Measurements from ENCODE around the gene SLC27A4. TPM values are rescaled to one million over a fixed set of nuclear protein-coding genes. Genes with fewer than 3 reads are reported as not detected.

SLC27A4 gene
- total and polyA plus RNA-seq, 10 of the 15 experiments (the other 5 are each of a cell fraction or from before 2014, with no cell fraction given) = 0.13 to 14.0 (median 7.6) TPM

DNA sequence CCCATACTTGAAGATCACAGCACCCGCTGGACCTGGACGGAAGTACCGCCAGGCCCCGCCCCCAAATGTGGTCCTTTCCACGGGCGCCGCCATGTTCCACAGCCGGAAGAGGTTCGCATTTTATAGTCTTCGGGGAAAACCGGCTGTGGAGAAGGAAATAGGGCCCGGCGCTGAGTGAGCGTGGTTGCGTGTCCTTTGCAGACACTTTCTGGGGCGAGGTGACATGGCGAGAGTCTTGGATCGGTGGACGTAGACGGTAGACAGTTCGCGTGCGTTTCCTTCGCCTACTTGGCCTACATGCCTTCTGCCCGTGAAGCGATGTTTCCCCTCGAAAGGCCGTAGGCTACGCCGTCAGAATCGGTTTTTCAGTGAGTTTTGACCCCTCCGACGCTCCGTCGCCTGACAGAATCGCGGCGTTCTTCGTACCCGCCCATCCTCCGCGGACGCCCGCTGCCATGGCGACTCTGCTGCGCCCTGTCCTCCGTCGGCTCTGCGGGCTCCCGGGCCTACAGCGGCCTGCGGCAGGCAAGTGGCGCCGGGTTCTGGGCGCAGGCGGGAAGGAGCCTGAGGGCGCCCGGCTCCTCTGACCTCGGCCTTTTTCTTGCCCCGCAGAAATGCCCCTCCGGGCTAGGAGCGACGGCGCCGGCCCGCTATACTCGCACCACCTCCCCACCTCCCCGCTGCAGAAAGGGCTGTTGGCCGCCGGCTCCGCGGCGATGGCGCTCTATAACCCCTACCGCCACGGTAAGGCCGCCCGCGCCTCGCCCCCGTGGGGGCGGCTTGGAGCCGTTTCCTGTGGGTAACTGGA lies 17.7 kb upstream of the SLC27A4 start, which contains the start of the genes COQ4 and TRUB2 (continued):
- TF ChIP-seq, protein P1, sequence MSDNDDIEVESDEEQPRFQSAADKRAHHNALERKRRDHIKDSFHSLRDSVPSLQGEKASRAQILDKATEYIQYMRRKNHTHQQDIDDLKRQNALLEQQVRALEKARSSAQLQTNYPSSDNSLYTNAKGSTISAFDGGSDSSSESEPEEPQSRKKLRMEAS (IDR thresholded peaks at IDR 0.05; ENCODE audit: low read depth, low read length) = peak; percentile 100
- TF ChIP-seq CEBPB (IDR thresholded peaks at IDR 0.05; ENCODE audit: borderline replicate concordance in 1 of 2, low read depth in 2 of 2, low read length in 2 of 2) (no peak), IRF4 (IDR thresholded peaks at IDR 0.05; ENCODE audit: low read depth, low read length) (0 out of 2 replicates have a peak, but pooled peaks have one; percentile 58), MEF2B (IDR thresholded peaks at IDR 0.05; ENCODE audit: partially characterized antibody, poor library complexity, severe bottlenecking) (peak; percentile 34), BMI1 (IDR thresholded peaks at IDR 0.05; ENCODE audit: borderline replicate concordance) (peak; percentile 90), ZNF384 (IDR thresholded peaks at IDR 0.05; ENCODE audit: borderline replicate concordance, low read depth, low read length) (no peak), RAD51 (IDR thresholded peaks at IDR 0.05) (no peak; the same call in 1 of the 2 replicates), MTA2 (IDR thresholded peaks at IDR 0.05; ENCODE audit: low read depth) (no peak; the same call in 1 of the 2 replicates), RB1 (IDR thresholded peaks at IDR 0.05; ENCODE audit: borderline replicate concordance) (peak; percentile 95; the same call in 1 of the 2 replicates), MYB (IDR thresholded peaks at IDR 0.05; ENCODE audit: borderline replicate concordance, low read depth, low read length) (no peak), TCF7 (IDR thresholded peaks at IDR 0.05; ENCODE audit: borderline replicate concordance) (no peak; the same call in 1 of the 2 replicates), STAT1 (conservative IDR thresholded peaks at IDR 0.05) (peak; percentile 98), IKZF2 (IDR thresholded peaks at IDR 0.05) (peak in 1 of 2 experiments; percentile 44; a peak in 1 of 4 replicates)
- TF ChIP-seq, protein P2, sequence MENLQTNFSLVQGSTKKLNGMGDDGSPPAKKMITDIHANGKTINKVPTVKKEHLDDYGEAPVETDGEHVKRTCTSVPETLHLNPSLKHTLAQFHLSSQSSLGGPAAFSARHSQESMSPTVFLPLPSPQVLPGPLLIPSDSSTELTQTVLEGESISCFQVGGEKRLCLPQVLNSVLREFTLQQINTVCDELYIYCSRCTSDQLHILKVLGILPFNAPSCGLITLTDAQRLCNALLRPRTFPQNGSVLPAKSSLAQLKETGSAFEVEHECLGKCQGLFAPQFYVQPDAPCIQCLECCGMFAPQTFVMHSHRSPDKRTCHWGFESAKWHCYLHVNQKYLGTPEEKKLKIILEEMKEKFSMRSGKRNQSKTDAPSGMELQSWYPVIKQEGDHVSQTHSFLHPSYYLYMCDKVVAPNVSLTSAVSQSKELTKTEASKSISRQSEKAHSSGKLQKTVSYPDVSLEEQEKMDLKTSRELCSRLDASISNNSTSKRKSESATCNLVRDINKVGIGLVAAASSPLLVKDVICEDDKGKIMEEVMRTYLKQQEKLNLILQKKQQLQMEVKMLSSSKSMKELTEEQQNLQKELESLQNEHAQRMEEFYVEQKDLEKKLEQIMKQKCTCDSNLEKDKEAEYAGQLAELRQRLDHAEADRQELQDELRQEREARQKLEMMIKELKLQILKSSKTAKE (IDR thresholded peaks at IDR 0.05; ENCODE audit: low read depth, poor library complexity, severe bottlenecking) = peak; percentile 36
- TF ChIP-seq, protein P3, sequence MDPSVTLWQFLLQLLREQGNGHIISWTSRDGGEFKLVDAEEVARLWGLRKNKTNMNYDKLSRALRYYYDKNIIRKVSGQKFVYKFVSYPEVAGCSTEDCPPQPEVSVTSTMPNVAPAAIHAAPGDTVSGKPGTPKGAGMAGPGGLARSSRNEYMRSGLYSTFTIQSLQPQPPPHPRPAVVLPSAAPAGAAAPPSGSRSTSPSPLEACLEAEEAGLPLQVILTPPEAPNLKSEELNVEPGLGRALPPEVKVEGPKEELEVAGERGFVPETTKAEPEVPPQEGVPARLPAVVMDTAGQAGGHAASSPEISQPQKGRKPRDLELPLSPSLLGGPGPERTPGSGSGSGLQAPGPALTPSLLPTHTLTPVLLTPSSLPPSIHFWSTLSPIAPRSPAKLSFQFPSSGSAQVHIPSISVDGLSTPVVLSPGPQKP (IDR thresholded peaks at IDR 0.05; ENCODE audit: low read depth, low read length) = peak; percentile 78; the same call in 1 of the 2 replicates
- TF ChIP-seq, protein P4, sequence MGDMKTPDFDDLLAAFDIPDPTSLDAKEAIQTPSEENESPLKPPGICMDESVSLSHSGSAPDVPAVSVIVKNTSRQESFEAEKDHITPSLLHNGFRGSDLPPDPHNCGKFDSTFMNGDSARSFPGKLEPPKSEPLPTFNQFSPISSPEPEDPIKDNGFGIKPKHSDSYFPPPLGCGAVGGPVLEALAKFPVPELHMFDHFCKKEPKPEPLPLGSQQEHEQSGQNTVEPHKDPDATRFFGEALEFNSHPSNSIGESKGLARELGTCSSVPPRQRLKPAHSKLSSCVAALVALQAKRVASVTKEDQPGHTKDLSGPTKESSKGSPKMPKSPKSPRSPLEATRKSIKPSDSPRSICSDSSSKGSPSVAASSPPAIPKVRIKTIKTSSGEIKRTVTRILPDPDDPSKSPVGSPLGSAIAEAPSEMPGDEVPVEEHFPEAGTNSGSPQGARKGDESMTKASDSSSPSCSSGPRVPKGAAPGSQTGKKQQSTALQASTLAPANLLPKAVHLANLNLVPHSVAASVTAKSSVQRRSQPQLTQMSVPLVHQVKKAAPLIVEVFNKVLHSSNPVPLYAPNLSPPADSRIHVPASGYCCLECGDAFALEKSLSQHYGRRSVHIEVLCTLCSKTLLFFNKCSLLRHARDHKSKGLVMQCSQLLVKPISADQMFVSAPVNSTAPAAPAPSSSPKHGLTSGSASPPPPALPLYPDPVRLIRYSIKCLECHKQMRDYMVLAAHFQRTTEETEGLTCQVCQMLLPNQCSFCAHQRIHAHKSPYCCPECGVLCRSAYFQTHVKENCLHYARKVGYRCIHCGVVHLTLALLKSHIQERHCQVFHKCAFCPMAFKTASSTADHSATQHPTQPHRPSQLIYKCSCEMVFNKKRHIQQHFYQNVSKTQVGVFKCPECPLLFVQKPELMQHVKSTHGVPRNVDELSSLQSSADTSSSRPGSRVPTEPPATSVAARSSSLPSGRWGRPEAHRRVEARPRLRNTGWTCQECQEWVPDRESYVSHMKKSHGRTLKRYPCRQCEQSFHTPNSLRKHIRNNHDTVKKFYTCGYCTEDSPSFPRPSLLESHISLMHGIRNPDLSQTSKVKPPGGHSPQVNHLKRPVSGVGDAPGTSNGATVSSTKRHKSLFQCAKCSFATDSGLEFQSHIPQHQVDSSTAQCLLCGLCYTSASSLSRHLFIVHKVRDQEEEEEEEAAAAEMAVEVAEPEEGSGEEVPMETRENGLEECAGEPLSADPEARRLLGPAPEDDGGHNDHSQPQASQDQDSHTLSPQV (IDR thresholded peaks at IDR 0.05) = no peak
- TF ChIP-seq, protein P5, sequence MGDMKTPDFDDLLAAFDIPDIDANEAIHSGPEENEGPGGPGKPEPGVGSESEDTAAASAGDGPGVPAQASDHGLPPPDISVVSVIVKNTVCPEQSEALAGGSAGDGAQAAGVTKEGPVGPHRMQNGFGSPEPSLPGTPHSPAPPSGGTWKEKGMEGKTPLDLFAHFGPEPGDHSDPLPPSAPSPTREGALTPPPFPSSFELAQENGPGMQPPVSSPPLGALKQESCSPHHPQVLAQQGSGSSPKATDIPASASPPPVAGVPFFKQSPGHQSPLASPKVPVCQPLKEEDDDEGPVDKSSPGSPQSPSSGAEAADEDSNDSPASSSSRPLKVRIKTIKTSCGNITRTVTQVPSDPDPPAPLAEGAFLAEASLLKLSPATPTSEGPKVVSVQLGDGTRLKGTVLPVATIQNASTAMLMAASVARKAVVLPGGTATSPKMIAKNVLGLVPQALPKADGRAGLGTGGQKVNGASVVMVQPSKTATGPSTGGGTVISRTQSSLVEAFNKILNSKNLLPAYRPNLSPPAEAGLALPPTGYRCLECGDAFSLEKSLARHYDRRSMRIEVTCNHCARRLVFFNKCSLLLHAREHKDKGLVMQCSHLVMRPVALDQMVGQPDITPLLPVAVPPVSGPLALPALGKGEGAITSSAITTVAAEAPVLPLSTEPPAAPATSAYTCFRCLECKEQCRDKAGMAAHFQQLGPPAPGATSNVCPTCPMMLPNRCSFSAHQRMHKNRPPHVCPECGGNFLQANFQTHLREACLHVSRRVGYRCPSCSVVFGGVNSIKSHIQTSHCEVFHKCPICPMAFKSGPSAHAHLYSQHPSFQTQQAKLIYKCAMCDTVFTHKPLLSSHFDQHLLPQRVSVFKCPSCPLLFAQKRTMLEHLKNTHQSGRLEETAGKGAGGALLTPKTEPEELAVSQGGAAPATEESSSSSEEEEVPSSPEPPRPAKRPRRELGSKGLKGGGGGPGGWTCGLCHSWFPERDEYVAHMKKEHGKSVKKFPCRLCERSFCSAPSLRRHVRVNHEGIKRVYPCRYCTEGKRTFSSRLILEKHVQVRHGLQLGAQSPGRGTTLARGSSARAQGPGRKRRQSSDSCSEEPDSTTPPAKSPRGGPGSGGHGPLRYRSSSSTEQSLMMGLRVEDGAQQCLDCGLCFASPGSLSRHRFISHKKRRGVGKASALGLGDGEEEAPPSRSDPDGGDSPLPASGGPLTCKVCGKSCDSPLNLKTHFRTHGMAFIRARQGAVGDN (IDR thresholded peaks at IDR 0.05) = no peak

Data from GM12878 (cell line).